Upper lobe of left lung (tissue), 6 donors: ENCODE measurements around the gene TAF3. TPM values are rescaled to one million over a fixed set of nuclear protein-coding genes. Genes with fewer than 3 reads are reported as not detected.

ENCODE experiments used
- ATAC-seq, 2 donors: fragments of 200-7000 bp; cut with Tn5 transposase; one replicate each; pipeline ENCODE4 v1.9.1; 2022; ENCODE audit warnings: mild to moderate bottlenecking in 2 of 2, moderate library complexity in 2 of 2; ENCODE audit not compliant: low FRiP score in 2 of 2
- DNase-seq, 2 donors: peaks; one replicate each; pipeline ENCODE4 v3.0.0-alpha.2; 2019 to 2020
- H3K27ac ChIP-seq, 4 donors: fragments of 200-600 bp; sonication (generic); one replicate each; pipeline ENCODE4 v1.5.1; 2016 to 2019
- H3K27me3 ChIP-seq, 4 donors: fragments of 200-600 bp; sonication (generic); one replicate each; pipeline ENCODE4 v1.5.1; 2017 to 2019
- H3K36me3 ChIP-seq, 4 donors: fragments of 200-600 bp; sonication (generic); one replicate each; pipeline ENCODE4 v1.5.1; 2016 to 2019
- H3K4me1 ChIP-seq, 4 donors: fragments of 200-600 bp; sonication (generic); one replicate each; pipeline ENCODE4 v1.5.1; 2018 to 2019
- H3K4me3 ChIP-seq, 4 donors: fragments of 200-600 bp; sonication (generic); one replicate each; pipeline ENCODE4 v1.5.1; 2017 to 2019; ENCODE audit warnings: mild to moderate bottlenecking in 2 of 4, moderate library complexity in 1 of 4
- H3K9me3 ChIP-seq, 4 donors: fragments of 200-600 bp; sonication (generic); one replicate each; pipeline ENCODE4 v1.5.1; 2018 to 2019
- EP300 ChIP-seq, 4 donors: sonication (generic); formaldehyde crosslinking; IDR thresholded peaks; one replicate each; pipeline ENCODE4 v1.5.1; 2017; ENCODE audit warnings: antibody characterized with exemption in 4 of 4, control low read depth in 2 of 4
- POLR2A ChIP-seq, 4 donors: fragments of 450-650 bp; IDR thresholded peaks; one replicate each; pipeline ENCODE4 v1.5.1; 2016 to 2017; ENCODE audit warnings: antibody characterized with exemption in 4 of 4, mild to moderate bottlenecking in 2 of 4
- POLR2AphosphoS5 ChIP-seq, 2 donors: sonication (generic); formaldehyde crosslinking; IDR thresholded peaks; one replicate each; pipeline ENCODE4 v1.5.1; 2017; ENCODE audit warnings: antibody characterized with exemption in 2 of 2
- WGBS, 2 donors: methylation state at CpG; one replicate each; pipeline ENCODE4 v1.1.5; 2017 to 2018; 5-methylcytosine and 5-hydroxymethylcytosine counted together
- total RNA-seq, 6 donors: library from RNA; depleted of rRNA in 4 of 6; stranded (reverse); fragments of >200 nt in 4 of 6; gene quantifications; one replicate each; pipeline versions ENCODE4 v1.1.0 to v1.2.1, GENCODE V29; 2016 to 2021
- TF ChIP-seq, protein P1 (sequence below), 6 experiments: fragments of 450-650 bp in 4 of 6; fragments of 200-600 bp in 2 of 6; sonication (generic) in 2 of 6; IDR thresholded peaks; one replicate each; pipeline ENCODE4 v1.5.1; 2016 to 2019; ENCODE audit warnings: antibody characterized with exemption in 6 of 6
- donor health status: DM: no; HTN: no; CAD: no; lungs with moderate emphysema.
- donor health status: DM: no; HTN: yes; CAD: no; lungs with severe emphysema.

Gene TAF3
- total RNA-seq, 6 donors from 2014 or later: 6.8 to 16.8 (median 10.1) TPM

- Histone ChIP-seq H3K4me3 (no peak overlapping the region), H3K27me3 (no peaks in the 10 kb centered on the region), H3K9me3 (no peaks in the 10 kb centered on the region), H3K27ac (no peak overlapping the region), H3K4me1 (no peaks in the 10 kb centered on the region), H3K36me3 (peaks cover 0 to 52% (median 23%) of the 10 kb centered on the region in 4 donors)
- ATAC-seq (no peak), DNase-seq (no peak)
- TF ChIP-seq POLR2A (IDR thresholded peaks at IDR 0.05) (no peak), POLR2AphosphoS5 (IDR thresholded peaks at IDR 0.05) (no peak), EP300 (IDR thresholded peaks at IDR 0.05) (no peak)
- TF ChIP-seq, protein P1, sequence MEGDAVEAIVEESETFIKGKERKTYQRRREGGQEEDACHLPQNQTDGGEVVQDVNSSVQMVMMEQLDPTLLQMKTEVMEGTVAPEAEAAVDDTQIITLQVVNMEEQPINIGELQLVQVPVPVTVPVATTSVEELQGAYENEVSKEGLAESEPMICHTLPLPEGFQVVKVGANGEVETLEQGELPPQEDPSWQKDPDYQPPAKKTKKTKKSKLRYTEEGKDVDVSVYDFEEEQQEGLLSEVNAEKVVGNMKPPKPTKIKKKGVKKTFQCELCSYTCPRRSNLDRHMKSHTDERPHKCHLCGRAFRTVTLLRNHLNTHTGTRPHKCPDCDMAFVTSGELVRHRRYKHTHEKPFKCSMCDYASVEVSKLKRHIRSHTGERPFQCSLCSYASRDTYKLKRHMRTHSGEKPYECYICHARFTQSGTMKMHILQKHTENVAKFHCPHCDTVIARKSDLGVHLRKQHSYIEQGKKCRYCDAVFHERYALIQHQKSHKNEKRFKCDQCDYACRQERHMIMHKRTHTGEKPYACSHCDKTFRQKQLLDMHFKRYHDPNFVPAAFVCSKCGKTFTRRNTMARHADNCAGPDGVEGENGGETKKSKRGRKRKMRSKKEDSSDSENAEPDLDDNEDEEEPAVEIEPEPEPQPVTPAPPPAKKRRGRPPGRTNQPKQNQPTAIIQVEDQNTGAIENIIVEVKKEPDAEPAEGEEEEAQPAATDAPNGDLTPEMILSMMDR (IDR thresholded peaks at IDR 0.05): no peak
- WGBS, 2 donors: 86 to 89% methylated on average over 1 of the region's 1 CpG
Measured at GRCh38 chr10:8013006-8013405, 194.7 kb downstream of the TAF3 start.

GRCh38 chr10:8013619-8014018 is 195.3 kb downstream of the TAF3 start:
- H3K36me3 ChIP-seq: peaks cover 0 to 52% (median 23%) of the 10 kb centered on the region in 4 donors
- no peak overlapping the region for H3K27ac ChIP-seq
- H3K4me1 ChIP-seq: no peaks in the 10 kb centered on the region
- TF ChIP-seq POLR2AphosphoS5 (IDR thresholded peaks at IDR 0.05) (no peak), POLR2A (IDR thresholded peaks at IDR 0.05) (no peak), EP300 (IDR thresholded peaks at IDR 0.05) (no peak)
- TF ChIP-seq, protein P1 (IDR thresholded peaks at IDR 0.05): no peak
- ATAC-seq (no peak), DNase-seq (peak in 1 of 2 donors; percentile 30)
- H3K27me3 ChIP-seq: no peaks in the 10 kb centered on the region
- 95 to 96% methylated on average over 9 to 10 of the region's 10 CpGs for WGBS, 2 donors
- no peaks in the 10 kb centered on the region for H3K9me3 ChIP-seq
- H3K4me3 ChIP-seq: no peak overlapping the region

DNA sequence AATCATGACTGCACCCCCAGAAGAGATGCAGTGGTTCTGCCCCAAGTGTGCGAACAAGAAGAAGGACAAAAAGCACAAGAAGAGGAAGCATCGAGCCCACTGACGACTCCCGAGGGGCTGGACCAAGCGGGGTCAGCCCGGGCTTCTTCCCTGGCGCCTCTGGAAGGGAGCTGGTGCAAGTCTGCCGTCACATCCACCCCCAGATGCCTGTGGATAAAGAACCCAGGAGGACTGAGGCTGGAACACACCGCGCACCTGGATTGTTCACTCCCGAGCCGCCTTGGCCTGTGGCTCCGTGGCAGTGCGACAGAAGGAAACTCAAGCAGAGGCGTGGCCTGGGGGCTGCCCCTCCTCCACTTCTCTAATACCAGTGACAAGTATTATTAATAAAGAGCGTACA is 196.3 kb downstream of the TAF3 start:
- peak in 1 of 2 donors; percentile 51 for DNase-seq
- TF ChIP-seq, protein P1 (IDR thresholded peaks at IDR 0.05): no peak
- TF ChIP-seq EP300 (IDR thresholded peaks at IDR 0.05) (no peak), POLR2A (IDR thresholded peaks at IDR 0.05) (no peak), POLR2AphosphoS5 (IDR thresholded peaks at IDR 0.05) (no peak)
- peaks cover 0 to 46% (median 18%) of the 10 kb centered on the region in 4 donors for H3K36me3 ChIP-seq
- H3K27ac ChIP-seq: no peak overlapping the region
- no peak for ATAC-seq
- no peaks in the 10 kb centered on the region for H3K9me3 ChIP-seq
- WGBS, 2 donors: 91 to 94% methylated on average over 13 to 16 of the region's 16 CpGs
- no peaks in the 10 kb centered on the region for H3K4me1 ChIP-seq
- H3K4me3 ChIP-seq: no peak overlapping the region
- no peaks in the 10 kb centered on the region for H3K27me3 ChIP-seq

- H3K36me3 ChIP-seq: peaks cover 0 to 26% (median 11%) of the 10 kb centered on the region in 4 donors
Measured at GRCh38 chr10:8017277-8017676, 199.0 kb downstream of the TAF3 start.

More at GRCh38 chr10:8017277-8017676, 199.0 kb downstream of the TAF3 start:
- no peak overlapping the region for H3K4me3 ChIP-seq
- H3K27ac ChIP-seq: no peak overlapping the region
- no peaks in the 10 kb centered on the region for H3K9me3 ChIP-seq
- no peaks in the 10 kb centered on the region for H3K27me3 ChIP-seq
- TF ChIP-seq EP300 (IDR thresholded peaks at IDR 0.05) (no peak), POLR2A (IDR thresholded peaks at IDR 0.05) (no peak), POLR2AphosphoS5 (IDR thresholded peaks at IDR 0.05) (no peak)
- TF ChIP-seq, protein P1 (IDR thresholded peaks at IDR 0.05): no peak
- ATAC-seq (no peak), DNase-seq (no peak)
- no peaks in the 10 kb centered on the region for H3K4me1 ChIP-seq
- 62 to 68% methylated on average over 6 of the region's 6 CpGs for WGBS, 2 donors
